Activated naive CD4-positive, alpha-beta T cell treated with anti-CD3 and anti-CD28 coated beads, Interleukin-2, amount 50 U/mL, for 16 hours (primary cell): Measurements from ENCODE around the gene DDX5.
A peak's percentile ranks its signal among the peaks of the same experiment; 100 is the strongest.
"Not testable (repeated sequence)": the region's sequence is repeated elsewhere in the genome, so short reads cannot be mapped to it uniquely, and the experiment has no call there.

Experiments
- DNase-seq: peaks from one replicate; pipeline ENCODE4 v3.0.0-alpha.2; 2020

DDX5 gene

DNA sequence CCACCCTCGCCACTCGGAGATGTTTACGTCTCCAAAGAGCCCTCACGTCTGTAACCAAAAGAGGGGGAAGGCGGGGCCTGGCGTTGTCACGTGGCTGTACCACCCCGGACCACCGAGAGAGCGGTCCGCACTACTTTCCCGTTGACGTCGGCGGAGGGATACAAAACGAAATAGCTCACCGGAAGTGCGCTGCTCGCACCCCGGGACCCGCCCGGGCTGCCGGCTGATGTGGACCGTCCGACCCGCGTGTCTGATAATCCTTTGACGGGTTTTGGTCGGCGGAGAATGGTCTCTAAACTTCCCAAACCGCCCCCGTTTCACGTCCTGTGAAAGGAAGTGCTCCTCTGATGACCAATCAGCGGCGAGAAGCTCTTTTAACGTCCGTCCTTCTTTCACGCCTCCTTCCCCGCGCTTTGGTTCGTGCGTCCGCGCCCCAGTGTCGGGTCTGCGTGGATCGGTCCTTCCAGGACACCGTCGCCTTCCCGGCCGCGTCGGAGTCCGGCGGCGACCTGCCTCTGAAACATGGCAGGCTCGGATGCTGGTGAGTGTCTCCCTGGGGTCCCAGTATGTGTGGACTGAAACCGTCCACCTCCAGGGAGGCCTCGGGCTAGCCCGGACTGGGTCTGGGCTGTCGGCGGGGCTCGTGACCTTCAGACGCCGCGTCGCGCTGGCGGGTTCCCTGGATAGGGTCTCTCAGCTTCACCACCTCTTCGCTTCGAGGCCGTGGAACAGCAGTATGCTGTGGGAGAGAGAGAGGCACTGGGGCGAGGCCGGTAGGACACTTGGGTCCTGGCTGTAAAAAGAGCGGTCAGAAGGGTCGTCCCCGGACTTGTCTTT is 705 bp upstream of the DDX5 start, which contains the start of gene CEP95:
Gene CEP95, plus strand, starts transcription at position 402 of the 837 bp plus-strand sequence. Its CDS starts 121 bp downstream, at position 523.
- DNase-seq: peak; percentile 96

DNA sequence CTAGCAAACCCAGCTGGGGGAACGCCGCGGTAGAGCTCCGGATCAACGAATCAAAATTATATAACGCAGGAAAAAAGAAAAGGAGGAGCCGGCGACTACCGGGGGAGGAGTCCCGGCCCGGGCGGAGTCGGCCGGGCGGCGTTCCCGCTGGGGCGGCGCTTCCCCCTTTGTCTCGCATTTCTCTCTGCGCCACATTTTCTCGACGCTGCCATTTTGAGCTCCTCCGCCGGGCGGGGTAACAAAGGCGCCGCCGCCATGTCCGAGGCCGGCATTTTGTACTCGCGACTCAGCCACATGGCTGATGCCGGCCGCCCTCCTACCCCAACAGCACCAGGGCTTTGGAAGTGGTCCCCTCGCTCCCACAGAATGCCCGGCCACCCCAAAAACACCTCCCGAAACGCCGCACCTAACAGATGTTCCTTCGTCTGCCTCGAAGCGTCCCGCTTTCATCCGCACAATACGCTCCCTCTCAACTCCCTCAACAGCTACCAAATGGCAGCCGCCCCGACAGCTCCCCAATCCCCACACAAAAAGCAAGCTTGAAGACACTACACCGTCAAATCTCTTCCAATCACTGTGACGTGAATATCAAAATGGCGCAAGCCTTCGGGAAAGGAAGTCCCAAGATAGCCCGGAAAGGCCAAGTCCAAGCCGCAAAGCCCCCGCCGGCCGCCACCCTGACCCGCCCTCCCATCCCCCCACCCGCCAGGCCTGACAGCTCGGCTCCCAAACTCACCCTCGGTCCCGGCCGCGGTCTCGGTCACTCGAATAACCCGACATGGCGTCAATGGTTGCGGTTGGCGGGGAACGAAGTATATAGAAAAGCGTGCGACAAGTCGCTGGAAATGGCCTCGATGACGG is 519 bp downstream of the DDX5 start:
- DNase-seq: peak; percentile 85

DNA sequence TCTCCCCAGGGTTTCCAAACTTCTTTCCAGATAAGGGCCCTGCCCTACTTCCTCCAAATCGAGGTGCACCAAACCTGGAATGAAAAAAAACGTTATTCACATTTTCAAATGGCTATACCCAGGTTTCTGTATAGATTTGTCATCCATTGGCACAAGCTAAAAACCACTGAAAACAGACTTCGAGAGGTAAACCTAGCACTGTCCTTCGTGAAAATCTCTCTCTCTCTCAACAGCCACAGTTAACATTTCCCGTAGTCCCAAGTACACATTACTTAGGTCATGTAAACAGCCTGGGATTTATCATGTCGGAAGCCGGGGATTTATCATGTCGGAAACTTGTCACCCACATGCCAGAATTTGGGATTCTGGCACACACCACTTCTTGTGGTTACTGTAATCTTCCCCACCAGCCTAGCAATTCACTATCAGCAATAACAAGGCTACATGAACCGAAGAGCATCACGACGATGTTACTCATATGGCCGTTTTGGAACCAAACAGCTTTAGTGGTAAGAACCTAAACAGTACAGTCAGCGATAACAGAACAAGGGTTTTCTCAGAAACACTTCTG is 1.2 kb downstream of the DDX5 start:
- no peak for DNase-seq

DNA sequence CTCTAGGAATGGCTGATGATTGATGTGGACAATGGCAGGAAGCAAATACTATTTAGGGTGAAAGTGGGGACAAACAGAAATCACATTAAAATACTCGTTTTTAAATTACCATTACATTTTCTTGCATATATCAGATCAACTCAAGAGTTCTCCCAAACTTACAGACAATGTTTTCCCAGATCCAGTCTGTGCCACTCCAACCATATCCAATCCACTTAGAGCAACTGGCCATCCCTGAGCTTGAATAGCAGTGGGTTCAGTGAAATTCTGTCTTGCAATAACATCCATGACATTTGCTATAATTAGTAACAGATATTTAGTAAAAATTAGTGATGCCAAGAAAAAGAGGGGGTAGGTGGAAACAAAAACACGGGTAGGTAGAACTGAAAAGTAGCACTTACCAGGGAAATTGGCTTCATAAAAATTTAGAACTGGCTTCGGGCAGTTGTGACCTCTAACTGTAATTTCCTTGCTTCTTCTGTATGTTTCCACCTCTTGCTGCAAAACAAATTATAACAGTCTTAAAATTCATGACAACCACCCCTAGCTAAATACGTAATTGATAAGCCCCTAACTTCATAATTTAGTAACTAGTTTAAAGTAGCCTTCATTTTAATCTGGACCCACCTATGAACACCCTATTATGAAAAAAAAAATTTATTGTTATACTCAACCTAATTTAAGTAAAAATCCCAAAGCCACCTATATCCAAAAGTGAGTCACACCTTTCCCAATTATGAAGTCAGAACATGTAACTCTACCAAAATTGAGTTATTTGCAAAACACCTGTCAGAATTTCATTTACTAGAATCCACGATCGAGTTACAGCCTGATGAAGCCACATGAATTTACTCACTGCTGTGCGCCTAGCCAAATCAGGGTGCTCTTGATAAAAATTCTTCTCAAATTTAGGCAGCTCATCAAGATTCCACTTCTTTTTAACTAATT is 2.0 kb downstream of the DDX5 start:
- no peak for DNase-seq

DNA sequence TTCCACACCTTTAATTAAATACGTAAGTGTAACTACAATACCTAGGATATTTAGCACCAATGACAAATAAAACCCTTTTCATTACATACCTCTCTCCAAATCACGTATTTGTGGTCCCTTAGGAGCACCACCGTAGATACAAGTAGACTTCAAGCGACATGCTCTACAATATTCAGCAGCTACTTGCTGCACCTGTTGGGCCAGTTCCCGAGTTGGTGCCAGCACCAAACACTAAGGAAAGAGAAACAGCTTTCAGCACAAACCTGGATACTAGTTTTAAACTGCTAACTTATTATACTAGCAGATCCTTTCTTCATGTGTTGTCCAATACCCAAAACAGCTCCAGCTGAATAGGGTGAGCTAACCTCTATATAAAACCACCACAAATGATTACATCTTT is 2.7 kb downstream of the DDX5 start:
- no peak for DNase-seq

DNA sequence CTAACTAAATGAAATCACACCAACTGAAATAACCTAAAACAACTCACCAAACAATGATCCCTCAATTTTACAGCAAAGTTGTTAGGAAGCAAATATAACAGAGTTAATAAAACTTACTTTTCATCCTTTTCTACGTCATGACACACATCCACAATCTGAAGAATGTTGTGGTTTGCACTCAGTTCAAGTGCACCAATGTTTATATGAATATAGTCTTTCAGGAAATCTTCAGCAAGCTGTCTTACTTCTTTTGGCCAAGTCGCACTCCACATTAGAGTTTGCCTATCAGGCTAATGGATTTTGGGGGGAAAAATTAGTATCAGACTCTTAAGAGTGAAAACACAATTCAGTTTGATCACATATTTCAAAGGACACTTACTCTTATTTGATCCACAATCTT is 3.3 kb downstream of the DDX5 start:
- no peak for DNase-seq

DNA sequence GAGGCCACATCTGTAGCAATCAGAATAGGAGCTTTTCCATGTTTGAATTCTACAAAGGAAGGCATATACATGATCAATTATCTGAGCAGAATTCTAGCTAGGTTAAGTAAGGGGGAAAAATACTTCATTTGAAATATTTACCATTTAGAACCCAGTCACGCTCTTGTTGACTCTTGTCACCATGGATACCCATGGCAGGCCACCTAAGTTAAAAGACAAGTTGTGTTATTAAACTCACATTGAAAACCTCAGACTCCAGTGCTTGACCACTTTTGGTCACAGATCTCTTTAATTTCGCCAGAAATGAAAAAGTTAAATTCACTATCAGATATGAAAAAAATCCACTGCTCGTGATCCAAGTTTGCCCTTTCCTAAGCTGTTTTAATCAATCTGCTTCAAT is 4.1 kb downstream of the DDX5 start:
- DNase-seq: no peak

DNA sequence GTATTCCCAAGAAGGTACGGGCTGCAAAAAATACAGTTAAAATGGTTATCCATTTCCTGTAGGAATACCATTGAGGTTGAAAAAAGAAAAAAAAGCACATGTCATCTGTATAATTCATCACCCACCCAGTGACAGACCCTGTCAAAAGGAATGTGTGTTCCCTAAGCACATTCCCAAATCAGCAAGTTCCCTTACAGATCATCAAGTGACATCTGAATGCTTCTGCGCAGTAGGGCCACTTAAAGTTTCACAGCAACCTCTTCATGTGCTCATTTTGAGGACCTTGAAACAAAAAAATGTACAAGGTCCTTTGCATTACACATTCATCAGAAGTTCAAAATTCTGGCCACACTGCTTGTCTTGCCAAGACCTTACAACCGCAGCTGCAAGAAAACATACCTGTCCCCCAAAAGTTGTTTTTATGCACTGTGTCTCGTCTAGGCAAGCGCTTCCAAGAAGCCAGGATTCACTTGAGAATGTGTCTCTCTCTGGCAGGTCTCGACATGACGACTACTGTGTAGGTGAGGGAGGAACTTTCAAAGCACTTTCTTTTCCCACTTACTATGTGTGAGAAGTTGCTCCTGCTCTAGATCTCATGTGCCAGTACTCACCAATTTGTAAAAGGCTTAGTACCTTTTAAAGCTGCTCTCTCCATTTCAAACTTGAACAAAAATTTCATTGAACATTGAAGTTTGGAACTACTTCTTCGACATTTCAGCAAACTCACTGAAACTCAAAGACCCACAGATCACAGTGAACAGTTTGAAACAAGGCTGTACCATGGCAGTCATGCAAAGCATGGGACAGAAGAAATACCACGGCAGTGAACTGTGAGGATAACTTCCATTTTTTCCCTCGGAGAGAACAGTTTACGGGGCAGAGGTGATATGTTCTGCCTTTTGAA is 5.0 kb downstream of the DDX5 start:
- DNase-seq: no peak

DNA sequence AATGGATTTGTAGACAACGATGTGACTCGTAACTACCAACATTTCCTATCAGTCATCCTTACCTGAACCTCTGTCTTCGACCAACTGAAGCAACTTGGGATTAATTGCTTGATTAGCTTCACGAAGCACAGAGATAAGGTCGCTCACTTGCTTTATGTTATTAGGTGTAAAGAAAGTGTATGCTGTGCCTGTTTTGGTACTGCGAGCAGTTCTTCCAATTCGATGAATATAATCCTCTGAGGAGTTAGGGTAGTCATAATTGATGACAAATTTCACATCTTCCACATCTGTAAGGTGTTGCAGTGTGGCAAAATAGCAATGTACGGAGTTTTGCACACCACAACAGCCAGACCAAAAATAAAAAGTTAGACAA is 5.6 kb downstream of the DDX5 start:
- no peak for DNase-seq

DNA sequence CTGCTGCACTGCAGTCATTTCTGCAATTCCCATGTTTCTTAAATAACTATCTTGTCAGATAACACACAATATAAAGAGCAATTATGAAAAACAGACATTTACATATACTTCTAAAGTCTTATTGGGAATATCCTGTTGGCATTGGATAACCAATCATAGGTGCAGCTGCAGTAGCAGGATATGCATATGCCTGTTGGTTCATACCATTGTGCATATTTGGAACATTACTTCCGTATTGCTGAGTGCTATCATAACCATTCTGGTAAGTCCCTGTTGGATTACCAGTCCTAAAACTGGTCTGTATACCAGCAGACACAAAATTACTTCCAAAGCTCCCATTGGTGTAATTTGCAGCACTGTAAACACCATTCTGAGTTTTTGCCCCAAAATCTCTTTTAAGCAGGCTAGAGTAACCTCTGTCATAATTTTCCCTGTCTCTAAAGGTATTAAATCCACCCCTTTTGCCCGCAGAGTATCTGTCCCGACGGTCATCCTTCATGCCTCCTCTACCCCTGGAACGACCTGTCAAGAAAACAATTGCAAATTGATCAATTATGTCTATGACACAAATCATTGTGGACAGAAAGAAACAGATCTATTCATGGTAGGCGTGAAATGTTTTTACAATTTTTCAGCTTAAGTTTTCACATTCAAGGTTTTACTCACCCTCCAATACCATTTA is 6.1 kb downstream of the DDX5 start:
- no peak for DNase-seq

DNA sequence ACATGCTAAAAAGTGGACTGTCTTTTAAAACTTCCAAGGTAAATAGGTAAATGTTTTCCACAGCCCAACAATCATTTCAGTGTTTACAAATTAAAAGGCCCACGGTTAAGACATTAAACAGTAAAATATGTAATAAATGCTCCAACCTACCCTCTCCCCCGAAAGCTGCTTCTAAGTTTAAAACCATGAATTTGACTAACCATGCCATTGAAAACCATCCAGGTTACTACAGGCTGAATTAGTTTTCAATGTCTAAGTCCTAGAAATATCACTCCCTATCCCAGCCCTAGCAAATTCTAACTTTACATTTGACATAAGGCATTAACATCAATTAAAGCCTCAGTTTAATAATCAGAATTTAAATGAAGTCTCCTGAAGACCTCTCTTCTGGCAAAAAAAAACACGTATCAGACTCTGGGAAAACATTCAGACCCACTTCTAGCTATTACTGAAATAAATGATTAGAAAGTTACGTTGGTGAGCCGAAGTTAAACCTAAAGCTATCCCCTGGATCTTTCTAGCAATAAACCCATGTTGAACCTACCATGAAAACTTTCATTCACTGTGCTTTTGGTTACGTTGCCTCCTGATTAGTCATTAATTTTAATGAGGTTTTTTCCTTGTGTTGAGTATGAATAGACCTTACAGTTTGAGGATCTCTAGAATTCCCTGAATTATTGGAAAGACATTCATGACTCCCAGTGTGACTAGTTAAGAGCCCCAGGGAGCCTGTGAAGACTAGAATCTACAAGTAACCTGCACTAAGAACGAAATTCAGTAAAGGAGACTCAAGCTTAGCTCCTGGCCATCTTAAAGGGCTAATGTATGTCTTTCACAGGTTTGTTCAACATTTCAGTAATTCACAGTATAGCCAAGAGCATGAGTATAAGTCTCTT is 7.5 kb downstream of the DDX5 start:
- no peak for DNase-seq

DNA sequence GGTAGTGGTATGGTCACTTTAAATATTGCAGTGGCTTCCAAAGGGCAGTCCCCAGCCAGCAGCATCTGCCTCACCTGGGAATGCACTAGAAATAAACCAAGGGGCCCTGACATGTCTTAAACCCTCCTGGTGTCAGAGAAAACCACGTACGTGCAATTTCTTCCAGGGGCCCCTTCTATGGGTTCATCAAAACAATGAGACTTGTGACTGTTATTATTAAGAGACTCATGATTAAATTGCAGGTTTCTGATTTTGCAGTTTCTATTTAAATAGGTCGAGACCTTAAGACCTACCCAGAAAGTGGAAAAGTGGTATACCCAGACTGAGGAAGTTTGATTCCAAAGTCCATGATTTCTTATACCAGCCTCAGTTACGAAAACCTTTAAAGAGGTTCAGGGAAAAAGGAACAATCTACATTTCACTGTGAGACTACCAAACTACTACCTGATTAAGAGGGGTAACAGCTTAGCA is 8.5 kb downstream of the DDX5 start:
- no peak for DNase-seq

DNA sequence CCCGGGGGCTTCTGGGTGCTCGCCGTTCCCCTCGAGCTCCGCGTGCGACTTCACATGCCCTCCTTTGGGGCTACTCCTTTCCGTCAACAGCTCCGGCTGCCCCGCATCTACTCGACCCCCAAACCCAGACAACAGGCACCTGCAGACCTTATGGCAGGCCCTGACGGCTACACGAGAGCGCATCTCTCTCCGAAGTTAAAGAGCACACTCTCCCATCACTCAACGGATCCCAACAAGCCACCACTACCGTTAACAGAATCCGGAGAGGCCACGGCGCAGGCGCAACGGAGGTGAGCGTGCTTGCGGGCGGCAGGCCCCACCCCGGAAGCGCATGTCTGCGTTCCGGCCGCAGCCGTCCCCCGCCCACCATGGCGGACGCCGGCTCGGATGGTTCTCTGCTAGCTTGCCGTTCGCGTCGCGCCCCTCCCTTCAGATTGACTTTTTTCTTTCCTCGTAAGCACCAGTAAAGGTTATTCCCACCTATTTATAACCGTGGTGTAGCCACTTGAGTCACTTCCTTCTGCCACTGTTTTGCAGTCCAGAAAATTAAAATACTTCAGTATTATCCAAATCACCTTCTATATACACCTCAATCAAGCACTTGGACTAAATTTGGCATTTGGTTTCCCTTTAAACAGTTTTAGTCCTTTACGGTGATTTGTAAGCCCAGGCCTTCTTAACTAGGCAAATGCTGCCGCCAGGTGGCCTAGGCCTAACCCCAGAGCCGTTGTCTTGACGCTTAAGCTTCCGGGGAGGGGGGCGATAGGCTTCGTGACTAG is 9.1 kb downstream of the DDX5 start, which contains the start of gene POLG2:
Gene POLG2, minus strand, starts transcription at position 269 of the 779 bp plus-strand sequence. Its CDS starts 86 bp downstream, at position 183.
- DNase-seq: peak; percentile 95

DNA sequence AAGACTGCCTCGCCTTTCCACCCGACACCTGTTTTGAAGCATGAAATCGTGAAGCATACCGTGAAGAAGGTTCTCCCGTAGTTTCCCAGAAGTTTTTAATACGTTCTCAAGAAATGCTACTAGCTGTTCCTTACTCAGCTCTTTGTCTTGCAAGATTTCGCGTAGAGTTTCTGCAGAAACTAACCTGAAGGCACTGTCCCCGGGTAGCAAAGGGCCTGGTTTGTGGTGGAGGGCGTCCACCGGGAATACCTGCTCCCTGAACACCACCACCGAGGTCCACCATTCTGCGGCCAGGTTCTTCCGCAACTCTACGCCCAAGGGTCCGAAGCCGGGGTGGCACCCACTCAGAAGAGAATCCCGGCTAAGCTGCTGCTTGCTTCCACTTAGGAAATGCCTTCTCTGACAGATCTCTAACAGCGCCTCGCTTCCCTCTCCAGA is 9.7 kb downstream of the DDX5 start:
- DNase-seq: no peak

DNA sequence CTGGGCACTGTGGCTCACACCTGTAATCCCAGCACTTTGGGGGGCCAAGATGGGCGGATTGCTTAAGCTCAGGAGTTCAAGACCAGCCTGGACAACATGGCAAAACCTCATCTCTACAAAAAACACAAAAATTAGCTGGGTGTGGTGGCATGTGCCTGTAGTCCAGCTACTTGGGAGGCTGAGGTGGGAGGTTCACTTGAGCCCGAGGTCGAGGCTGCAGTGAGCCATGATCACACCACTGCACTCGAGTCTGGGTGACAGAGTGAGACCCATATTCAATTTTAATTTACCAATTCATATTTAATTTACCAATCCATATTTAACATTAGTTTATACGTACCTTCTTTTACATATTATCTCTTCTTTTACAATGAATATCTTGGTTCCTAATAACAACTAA is 10.8 kb downstream of the DDX5 start:
- DNase-seq: not testable (repeated sequence)

DNA sequence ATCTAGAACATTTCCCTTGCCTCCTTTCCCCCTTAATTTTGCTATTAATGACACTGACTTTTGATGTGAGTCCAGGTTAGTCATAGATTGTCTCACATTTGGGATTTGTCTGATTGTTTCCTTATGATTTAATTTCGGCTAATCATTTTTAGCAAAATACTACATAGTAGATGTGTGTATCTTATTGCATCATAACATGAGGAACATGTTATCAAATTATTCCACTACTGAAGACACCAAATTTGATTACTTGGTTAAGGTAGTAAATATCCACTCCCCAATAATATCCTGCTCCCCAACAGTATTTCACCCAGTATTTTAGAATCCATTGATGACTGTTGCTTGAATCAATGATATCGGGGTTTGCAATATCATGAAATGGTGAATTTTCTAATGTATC is 12.0 kb downstream of the DDX5 start:
- DNase-seq: no peak

DNA sequence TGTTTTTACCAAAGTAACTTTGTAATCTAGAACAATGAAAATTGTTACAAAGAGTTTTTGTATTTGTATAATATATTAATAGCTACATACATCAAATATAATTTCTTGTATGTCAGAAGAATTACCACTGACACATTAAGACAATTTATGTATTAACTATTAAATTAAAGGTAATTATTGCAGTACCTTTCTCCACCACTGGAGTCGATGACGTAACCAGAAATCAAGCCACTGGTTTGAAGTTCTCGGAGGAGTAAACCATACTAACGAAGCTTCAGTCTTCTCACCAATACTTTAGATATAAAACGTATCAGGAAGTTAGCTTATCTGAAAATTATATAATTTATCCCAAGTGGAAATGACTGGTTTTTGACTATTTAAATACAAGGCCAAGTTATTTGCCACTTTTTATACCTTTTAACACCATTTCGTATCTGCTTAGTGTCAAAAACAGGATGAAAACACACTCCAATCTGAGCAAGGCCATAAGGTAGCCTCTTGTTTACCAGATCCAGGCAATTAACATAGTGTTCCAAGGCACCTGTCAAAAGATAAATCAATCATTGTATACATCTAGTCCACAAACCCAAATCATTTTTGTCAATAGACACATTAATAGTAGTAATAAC is 13.5 kb downstream of the DDX5 start:
- DNase-seq: no peak

DNA sequence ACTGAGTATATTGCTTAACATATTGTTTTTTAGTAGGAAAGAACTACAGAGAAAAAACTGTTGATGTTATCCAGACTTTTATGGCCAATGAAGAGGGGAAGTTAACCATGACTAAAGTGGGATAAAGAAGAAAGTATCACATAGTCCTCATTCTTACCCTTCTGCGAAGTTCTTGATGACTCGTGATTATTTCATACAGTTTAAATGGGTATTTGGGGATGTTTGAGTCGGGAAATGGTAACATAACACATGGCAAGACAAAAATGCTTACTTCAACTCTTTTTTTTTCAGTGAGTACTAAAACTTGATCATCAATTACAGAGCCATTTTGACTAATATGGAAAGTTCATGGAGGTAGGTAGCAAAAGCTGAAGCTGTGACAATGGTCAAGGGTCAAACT is 14.1 kb downstream of the DDX5 start:
- no peak for DNase-seq
